Endothelial cell of umbilical vein (primary cell): ENCODE results near the gene CBY2. TPM values are rescaled to one million over a fixed set of nuclear protein-coding genes. Genes with fewer than 3 reads are reported as not detected.

Experiments used
- BruUV-seq: library from RNA; stranded (reverse); fragments of 400-500 nt; replicated peaks from 2 replicates; lab custom pipeline; 2021; lab: Mats Ljungman, UMichigan
- CTCF ChIA-PET: fragments of 300-600, 350-600 bp; sonication (Branson Sonifier 250); formaldehyde crosslinking; loops from one replicate; lab custom pipeline; 2021; ENCODE audit warnings: antibody characterized with exemption, inconsistent platforms; lab: Charles Lee
- POLR2A ChIA-PET: fragments of 300-600, 350-600 bp; sonication (Branson Sonifier 250); formaldehyde crosslinking; loops from one replicate; lab custom pipeline; 2021; ENCODE audit warnings: antibody characterized with exemption, inconsistent platforms; lab: Charles Lee
- DNase-seq: peaks from one replicate; pipeline ENCODE4 v3.0.0-alpha.2; 2011; ENCODE audit warnings: low read depth, low spot score
- FAIRE-seq: peaks from 2 replicates; lab custom pipeline; 2011; peaks lifted over from hg19 to GRCh38; lab: Jason Lieb, UNC
- H2AFZ ChIP-seq: 2 replicates; pipeline ENCODE4 v1.6.0; 2012; ENCODE audit warnings: low read depth, low read length, control low read depth, inconsistent platforms
- H3K27ac ChIP-seq: 2 replicates; pipeline ENCODE4 v1.5.1; 2011; ENCODE audit warnings: low read depth, mild to moderate bottlenecking, control low read depth, low read length, moderate library complexity; ENCODE audit not compliant: insufficient read depth
- H3K27me3 ChIP-seq, 2 experiments: 2 replicates each; pipeline versions ENCODE4 v1.6.0 to v1.6.1; 2011; ENCODE audit warnings: low read length in 2 of 2, mixed read lengths in 1 of 2; ENCODE audit not compliant: control insufficient read depth in 2 of 2, insufficient read depth in 2 of 2
- H3K36me3 ChIP-seq, 2 experiments: 2 replicates in 1 of 2; 3 replicates in 1 of 2; pipeline ENCODE4 v1.5.1; 2011; ENCODE audit warnings: low read length in 2 of 2, mild to moderate bottlenecking in 1 of 2, moderate library complexity in 1 of 2; ENCODE audit not compliant: control insufficient read depth in 2 of 2, insufficient read depth in 2 of 2; ENCODE audit errors: extremely low read depth in 1 of 2
- H3K4me1 ChIP-seq: 3 replicates; pipeline ENCODE4 v1.5.1; 2011; ENCODE audit warnings: mild to moderate bottlenecking, low read length; ENCODE audit not compliant: control insufficient read depth, insufficient read depth; ENCODE audit errors: extremely low read depth
- H3K4me2 ChIP-seq: 2 replicates; pipeline ENCODE4 v1.6.1; 2011; ENCODE audit warnings: low read length, control low read depth, mixed read lengths; ENCODE audit not compliant: insufficient read depth
- H3K4me3 ChIP-seq, 3 experiments: fragments of 200-600 bp in 1 of 3; sonication (generic), shearing (Covaris generic) in 1 of 3; replicated peaks in 1 of 3; 2 replicates each; pipeline ENCODE4 v1.5.1; 2011 to 2016; ENCODE audit warnings: control low read depth in 3 of 3, low read length in 3 of 3, mild to moderate bottlenecking in 2 of 3, inconsistent platforms in 1 of 3, low read depth in 1 of 3, moderate library complexity in 1 of 3; ENCODE audit not compliant: insufficient read depth in 1 of 3
- H3K79me2 ChIP-seq: 2 replicates; pipeline ENCODE4 v1.6.0; 2012; ENCODE audit warnings: low read length, inconsistent platforms; ENCODE audit not compliant: control insufficient read depth, insufficient read depth
- H3K9ac ChIP-seq: replicated peaks from 2 replicates; pipeline ENCODE3; 2011; ENCODE audit warnings: low read length, control low read depth; ENCODE audit not compliant: insufficient read depth; ENCODE audit errors: extremely low read depth
- H3K9me1 ChIP-seq: replicated peaks from 3 replicates; pipeline ENCODE4 v1.6.0; 2011; ENCODE audit warnings: mild to moderate bottlenecking, low read length; ENCODE audit not compliant: control insufficient read depth, insufficient read depth; ENCODE audit errors: extremely low read depth
- H3K9me3 ChIP-seq: replicated peaks from 2 replicates; pipeline ENCODE4 v1.5.1; 2012; ENCODE audit warnings: low read length, inconsistent platforms; ENCODE audit not compliant: control insufficient read depth, insufficient read depth
- H4K20me1 ChIP-seq: replicated peaks from 2 replicates; pipeline ENCODE3; 2011; ENCODE audit warnings: mild to moderate bottlenecking, low read length; ENCODE audit not compliant: control insufficient read depth, insufficient read depth; ENCODE audit errors: extremely low read depth
- EZH2 ChIP-seq: IDR thresholded peaks from 2 replicates; pipeline ENCODE4 v1.6.1; 2012; ENCODE audit warnings: borderline replicate concordance, low read depth, mild to moderate bottlenecking, moderate library complexity, low read length, inconsistent platforms; ENCODE audit not compliant: severe bottlenecking
- FOS ChIP-seq: IDR thresholded peaks from 2 replicates; pipeline ENCODE4 v1.6.1; 2011; ENCODE audit warnings: mild to moderate bottlenecking, low read length, moderate library complexity, borderline replicate concordance; ENCODE audit not compliant: insufficient read depth
- MAX ChIP-seq: IDR thresholded peaks from 2 replicates; pipeline ENCODE4 v1.6.1; 2011; ENCODE audit not compliant: insufficient read depth, insufficient read length
- POLR2AphosphoS5 ChIP-seq: IDR thresholded peaks from 2 replicates; pipeline ENCODE4 v1.6.1; 2012; ENCODE audit warnings: low read depth, mild to moderate bottlenecking, control low read depth, low read length, moderate library complexity; ENCODE audit not compliant: insufficient read depth
- dilution Hi-C: fragments of 300-500 bp; cut with MboI; formaldehyde crosslinking; loops from one replicate; pipeline ENCODE4 v1.15.0; 2019; ENCODE audit warnings: low sequenced_read_pairs; ENCODE audit not compliant: extremely low pct_ligation_motif_present
- intact Hi-C: fragments of 100-400 bp; cut with micrococcal nuclease; formaldehyde crosslinking; loops from one replicate; pipeline ENCODE4 v1.10.0; 2022
- polyA plus RNA-seq, 4 experiments: library from polyadenylated mRNA; depleted of rRNA in 3 of 4; stranded (reverse) in 3 of 4; unstranded in 1 of 4; fragments of >200 nt; gene quantifications; 2 replicates each; pipeline versions ENCODE4 v1.2.1 to v1.2.3, GENCODE V29; 2011 to 2012; ENCODE audit warnings: missing spikeins in 1 of 4
- total RNA-seq: library from RNA; stranded (reverse); gene quantifications from 2 replicates; pipeline ENCODE4 v1.2.3, GENCODE V29; 2021

CBY2 gene
- total and polyA plus RNA-seq, 2 donors (not counting 3 experiments of a cell fraction or from before 2014, with no cell fraction given): not detected

GRCh38 chr13:45670189-45670885 lies 31.8 kb upstream of the CBY2 start:
- H3K27ac ChIP-seq: no peak overlapping the region
- no peaks in the 10 kb centered on the region for H3K4me1 ChIP-seq
- no peak overlapping the region for H2AFZ ChIP-seq
- no peak for FAIRE-seq
- no peak overlapping the region for H3K4me2 ChIP-seq
- no peaks in the 10 kb centered on the region for H3K79me2 ChIP-seq
- dilution Hi-C loops (no loop called here), intact Hi-C loops (no loop called here)
- H3K4me3 ChIP-seq: no peak overlapping the region
- TF ChIP-seq POLR2AphosphoS5: no peak
- TF ChIP-seq FOS: no peak
- peaks cover 0 to 2% of the 10 kb centered on the region in 2 experiments for H3K27me3 ChIP-seq
- H3K9me3 ChIP-seq: no peaks in the 10 kb centered on the region
- no peaks in the 10 kb centered on the region for H3K36me3 ChIP-seq
- DNase-seq: no peak
- POLR2A ChIA-PET: no interaction called here
- H3K9me1 ChIP-seq: no peaks in the 10 kb centered on the region
- no peak overlapping the region for H3K9ac ChIP-seq
- no peaks in the 10 kb centered on the region for H4K20me1 ChIP-seq
- BruUV-seq: no TSS peak
- CTCF ChIA-PET: no interaction called here

- Histone ChIP-seq H3K79me2 (no peaks in the 10 kb centered on the region), H3K4me2 (no peak overlapping the region), H3K27me3 (peaks cover 0 to 2% of the 10 kb centered on the region in 2 experiments), H3K4me1 (no peaks in the 10 kb centered on the region), H4K20me1 (no peaks in the 10 kb centered on the region), H3K36me3 (no peaks in the 10 kb centered on the region), H2AFZ (no peak overlapping the region), H3K9ac (no peak overlapping the region), H3K27ac (no peak overlapping the region), H3K9me3 (no peaks in the 10 kb centered on the region), H3K9me1 (no peaks in the 10 kb centered on the region), H3K4me3 (no peak overlapping the region)
- DNase-seq (no peak), FAIRE-seq (no peak)
- intact Hi-C loops (no loop called here), dilution Hi-C loops (no loop called here)
- ChIA-PET POLR2A (no interaction called here), CTCF (no interaction called here)
- BruUV-seq: no TSS peak
- no peak for TF ChIP-seq EZH2
- no peak for TF ChIP-seq MAX
These were observed 27.2 kb upstream of the CBY2 start for GRCh38 chr13:45674908-45675307.
